Hematopoietic multipotent progenitor cell treated with erythropoietin and hydrocortisone succinate and interleukin-3 and kit ligand, for 8 days (in vitro differentiated cells): Measurements from ENCODE around the gene FTCDNL1.

Experiments used
- DNase-seq: peaks from one replicate; pipeline ENCODE4 v3.0.0-alpha.2; 2015

The FTCDNL1 gene

DNA sequence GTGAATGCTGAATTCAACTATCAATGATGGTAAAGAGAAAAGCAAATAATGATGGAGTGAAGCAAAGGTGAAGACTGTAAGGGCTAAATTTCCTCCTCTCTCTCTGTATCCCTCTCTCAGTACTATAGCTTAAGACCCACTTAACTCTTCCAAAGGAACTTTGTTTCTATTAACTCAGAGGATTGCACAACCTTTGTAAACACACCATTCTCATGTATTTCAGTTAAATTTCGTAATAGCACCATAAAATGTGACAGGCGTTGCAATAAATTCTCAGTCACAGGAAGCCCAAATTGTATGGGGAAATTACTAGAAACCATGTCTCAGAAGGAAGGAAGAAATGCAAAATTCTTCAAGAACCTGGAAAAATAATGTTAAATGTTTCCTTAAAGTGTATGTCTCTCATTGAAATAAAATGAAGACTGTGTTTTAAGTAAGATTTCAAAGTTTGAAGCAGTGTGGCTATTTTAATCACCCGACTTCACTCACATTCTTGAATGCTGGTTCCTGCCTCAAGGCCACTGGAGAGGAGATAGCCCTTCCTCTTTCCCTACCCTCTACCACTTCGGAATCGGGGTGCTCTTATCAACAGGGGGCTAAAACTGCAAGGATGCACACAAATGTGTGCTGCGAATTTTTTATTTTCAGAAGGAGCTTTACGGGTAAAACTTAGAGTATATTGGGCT lies 112.1 kb downstream of the FTCDNL1 start:
- peak; percentile 5 for DNase-seq

DNA sequence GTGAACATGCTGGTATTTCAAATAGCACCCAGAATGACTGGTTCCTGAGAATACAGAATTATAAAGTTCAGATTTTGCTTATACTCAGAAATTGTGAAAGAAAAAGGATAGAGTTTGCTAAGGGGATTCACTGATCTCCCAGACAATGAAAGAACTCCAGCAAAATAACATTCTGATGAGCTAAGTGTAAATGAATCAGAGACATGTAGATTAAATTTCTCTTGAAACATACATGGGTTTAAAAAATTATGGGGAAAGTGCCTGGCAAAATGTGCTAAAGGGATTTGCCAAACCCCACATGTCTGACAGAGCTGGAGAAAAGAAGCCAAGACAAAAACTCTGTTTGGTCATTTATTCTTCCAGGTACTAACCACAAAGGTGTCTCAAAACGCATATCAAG lies 116.3 kb downstream of the FTCDNL1 start:
- no peak for DNase-seq

DNA sequence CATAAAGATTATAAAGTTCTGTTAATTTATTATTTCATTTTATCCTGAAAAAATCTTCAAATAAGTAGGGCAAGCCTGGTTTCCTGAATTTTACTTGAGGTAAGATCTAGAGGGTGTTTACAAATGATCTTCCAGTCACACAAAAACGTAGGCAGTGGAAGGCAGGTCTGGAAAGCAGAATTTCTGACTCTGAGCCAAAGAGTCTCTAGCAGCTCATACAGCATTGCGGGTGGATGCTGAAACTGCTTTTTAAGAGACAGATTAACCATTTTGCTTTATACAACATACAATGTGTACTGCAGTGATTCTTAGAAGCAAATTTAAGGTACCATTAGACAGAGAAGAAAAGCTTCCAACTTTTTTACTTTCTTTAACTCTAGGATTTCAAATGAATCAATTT lies 117.0 kb downstream of the FTCDNL1 start:
- no peak for DNase-seq

DNA sequence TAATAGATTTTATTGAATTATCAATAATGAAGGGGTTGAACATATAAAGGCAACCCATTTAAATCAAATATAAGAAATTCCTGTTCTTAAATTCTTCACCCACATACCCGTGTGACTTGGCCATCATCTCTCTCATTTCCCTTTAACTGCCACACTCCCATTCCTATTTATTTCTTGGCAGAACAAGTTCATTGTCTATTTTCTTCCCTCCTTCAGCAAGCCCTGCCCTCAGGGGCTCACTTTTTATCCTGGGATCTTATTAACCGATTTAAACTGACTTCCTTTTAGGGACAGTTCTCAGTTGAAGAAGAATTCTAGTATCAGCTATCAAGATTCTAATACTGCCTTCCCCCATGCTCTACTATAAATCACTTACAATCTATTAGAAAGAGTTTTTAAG lies 123.2 kb downstream of the FTCDNL1 start:
- DNase-seq = no peak

DNA sequence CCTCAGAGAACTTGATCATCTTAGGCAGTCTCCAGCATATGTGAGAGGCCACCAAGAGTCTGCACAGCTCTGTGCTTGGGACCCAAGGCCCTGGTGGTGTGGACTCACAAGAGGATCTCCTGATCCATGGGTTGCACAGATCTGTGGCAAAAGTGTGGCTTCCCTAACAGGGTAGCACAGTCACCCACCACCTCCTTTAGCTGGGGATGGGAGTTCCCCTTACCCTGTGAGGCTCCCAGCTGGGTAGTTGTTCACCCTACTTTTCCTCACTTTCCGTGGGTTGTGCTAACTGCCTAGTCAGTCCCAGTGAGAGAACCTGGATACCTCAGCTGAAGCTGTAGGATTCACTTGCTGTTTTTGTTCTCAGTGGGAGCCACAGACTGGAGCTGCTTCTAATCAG lies 123.7 kb downstream of the FTCDNL1 start:
- no peak for DNase-seq

DNA sequence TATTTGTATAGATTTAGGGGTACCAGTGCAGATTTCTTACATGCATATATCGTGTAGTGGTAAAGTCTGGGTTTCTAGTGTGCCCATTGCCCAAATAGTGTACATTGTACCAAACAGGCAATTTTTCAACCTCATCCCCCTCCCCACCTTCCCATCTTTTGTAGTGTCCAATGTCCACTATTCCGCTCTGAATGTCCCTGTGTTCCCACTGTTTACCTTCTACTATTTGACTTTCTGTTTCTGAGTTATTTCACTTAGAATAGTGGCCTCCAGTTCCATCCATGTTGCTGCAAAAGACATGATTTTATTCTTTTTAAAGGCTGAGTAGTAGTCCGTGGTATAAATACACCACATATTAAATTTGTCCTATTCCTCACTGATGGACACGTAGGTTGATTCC lies 132.9 kb downstream of the FTCDNL1 start:
- DNase-seq = no peak

DNA sequence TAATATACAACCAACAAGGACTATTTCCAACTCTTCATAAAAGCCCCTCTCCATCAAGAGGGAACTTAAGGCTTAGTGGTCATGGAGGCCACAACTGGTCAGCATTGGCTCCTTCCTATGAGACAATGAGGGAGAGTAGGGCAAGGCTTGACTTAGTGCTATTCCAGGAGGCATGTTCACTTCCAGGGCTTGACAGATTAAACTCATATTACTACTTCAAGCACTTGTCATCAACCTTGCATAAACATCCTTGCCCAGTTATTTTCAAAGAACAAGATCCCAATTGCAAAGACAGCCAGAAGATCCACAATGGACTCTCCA lies 133.4 kb downstream of the FTCDNL1 start:
- no peak for DNase-seq

DNA sequence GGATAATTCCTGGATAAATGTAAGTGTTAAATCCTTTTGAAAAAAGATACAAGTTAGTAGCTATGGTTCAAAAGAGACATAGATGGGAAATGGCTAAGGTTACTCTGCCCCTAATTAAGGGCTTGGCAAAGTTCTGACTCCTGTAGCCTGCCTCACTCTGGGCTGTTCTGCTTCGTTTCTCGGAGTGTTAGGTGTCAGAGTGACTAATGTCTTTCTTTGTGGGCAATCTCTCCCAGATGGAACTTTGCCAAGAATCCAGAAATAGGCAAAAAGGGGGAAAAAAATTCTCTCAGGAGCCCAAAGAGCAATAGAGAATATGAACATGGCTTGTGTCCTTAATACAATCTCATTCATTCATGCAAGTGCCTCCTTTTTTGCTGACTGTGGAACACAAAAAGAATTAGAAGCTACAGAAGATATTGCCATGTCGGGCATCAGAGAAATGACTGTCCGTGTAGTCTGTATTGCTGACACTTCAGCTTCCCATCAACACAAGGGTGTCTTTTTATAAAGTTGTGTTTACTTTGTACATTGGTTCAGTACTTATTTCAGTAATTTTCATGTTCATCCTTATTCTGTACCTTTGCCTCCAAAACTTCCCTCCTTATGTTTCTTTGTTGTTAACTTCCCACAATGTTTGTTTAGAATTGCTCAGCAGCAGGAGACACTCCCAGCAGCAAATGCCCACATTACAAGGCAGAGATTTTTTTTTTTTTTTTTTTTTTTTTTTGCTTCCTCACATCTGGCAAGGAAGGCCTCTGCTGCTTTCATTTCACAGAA lies 134.0 kb downstream of the FTCDNL1 start:
- DNase-seq = no peak

DNA sequence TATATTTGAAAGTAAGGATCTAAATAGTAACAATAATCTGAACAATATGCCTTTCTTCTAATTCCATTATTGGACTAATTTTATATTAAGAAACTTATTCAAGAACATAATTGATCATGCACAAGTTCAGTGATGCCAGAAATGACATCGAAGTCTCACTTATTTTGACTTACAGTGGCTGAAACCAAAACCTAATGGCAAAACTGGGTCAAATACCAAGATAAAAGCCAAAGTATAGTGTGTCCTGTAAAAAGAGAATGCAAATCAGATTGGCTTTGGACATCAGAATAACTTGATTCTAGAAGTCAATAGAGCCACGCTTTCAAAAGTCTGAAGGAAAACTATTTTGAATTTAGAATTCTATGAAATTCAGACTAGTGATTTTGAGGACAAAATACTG lies 137.2 kb downstream of the FTCDNL1 start:
- no peak for DNase-seq

DNA sequence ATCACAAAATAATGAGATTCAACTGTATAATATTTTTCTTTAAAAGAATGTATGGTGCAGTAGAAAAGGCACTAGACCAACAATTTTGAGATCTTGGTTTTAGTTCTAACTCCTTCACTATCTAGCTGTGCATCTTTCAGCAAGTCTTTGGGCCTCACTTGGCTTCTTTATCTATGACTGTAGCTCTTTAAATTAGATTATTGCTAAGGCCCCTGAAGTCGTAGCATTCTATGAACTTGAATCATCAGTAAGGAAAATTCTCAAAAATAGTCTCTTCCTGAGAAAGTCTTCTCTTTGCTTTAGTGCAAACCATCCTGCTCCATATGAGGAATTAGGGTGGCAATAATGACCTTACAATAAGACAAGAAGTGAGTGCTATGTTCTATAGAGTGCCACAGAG lies 140.4 kb downstream of the FTCDNL1 start:
- DNase-seq = no peak
